ENCODE data around the gene FLVCR1.

FLVCR1 gene

DNA sequence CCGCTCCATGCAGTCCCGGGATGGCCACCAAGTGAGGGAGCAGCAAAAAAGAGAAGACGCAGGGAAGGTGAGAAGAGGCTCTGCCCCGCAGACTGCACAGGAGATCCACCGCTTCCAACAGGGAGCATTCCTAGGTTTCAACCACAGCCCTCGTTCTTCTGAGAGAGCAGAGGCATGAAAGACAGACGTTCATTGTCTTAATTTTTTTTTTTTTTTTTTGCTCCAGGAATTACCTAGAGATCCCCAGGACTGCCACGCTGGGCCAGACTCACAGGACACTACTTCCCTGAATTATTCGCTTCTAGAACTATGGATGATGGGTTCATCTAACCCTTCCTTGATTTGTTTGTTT lies 59.0 kb downstream of the FLVCR1 start:
- TF ChIP-seq, protein P1, sequence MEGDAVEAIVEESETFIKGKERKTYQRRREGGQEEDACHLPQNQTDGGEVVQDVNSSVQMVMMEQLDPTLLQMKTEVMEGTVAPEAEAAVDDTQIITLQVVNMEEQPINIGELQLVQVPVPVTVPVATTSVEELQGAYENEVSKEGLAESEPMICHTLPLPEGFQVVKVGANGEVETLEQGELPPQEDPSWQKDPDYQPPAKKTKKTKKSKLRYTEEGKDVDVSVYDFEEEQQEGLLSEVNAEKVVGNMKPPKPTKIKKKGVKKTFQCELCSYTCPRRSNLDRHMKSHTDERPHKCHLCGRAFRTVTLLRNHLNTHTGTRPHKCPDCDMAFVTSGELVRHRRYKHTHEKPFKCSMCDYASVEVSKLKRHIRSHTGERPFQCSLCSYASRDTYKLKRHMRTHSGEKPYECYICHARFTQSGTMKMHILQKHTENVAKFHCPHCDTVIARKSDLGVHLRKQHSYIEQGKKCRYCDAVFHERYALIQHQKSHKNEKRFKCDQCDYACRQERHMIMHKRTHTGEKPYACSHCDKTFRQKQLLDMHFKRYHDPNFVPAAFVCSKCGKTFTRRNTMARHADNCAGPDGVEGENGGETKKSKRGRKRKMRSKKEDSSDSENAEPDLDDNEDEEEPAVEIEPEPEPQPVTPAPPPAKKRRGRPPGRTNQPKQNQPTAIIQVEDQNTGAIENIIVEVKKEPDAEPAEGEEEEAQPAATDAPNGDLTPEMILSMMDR (conservative IDR thresholded peaks at IDR 0.05; ENCODE audit: low read length), result no peak
- H3K4me3 ChIP-seq (ENCODE audit: low read length), result no peak overlapping the region
- DNase-seq (ENCODE audit: low read depth), result no peak

DNA sequence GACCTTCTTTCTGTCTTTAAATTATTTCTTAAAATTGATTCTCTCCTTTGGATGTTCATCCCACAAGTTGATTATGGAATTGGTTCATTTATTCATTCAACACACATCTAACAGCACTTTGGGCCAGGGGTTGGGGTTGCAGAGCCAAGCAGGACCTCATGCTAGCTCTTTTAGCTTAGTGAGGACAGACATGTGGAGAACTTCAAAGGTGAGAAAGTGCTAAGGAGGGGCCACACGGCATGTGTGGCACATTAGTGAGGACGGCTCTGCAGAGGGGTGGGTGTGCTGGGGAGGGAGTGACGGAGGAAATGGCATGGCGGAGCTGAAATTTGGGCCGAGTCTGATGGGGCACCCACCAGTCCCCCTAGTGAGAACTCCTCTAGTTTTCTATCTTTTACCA lies 59.8 kb downstream of the FLVCR1 start:
- TF ChIP-seq, protein P1 (conservative IDR thresholded peaks at IDR 0.05; ENCODE audit: low read length), result no peak
- no peak overlapping the region for H3K4me3 ChIP-seq (ENCODE audit: low read length)
- DNase-seq (ENCODE audit: low read depth), result no peak

DNA sequence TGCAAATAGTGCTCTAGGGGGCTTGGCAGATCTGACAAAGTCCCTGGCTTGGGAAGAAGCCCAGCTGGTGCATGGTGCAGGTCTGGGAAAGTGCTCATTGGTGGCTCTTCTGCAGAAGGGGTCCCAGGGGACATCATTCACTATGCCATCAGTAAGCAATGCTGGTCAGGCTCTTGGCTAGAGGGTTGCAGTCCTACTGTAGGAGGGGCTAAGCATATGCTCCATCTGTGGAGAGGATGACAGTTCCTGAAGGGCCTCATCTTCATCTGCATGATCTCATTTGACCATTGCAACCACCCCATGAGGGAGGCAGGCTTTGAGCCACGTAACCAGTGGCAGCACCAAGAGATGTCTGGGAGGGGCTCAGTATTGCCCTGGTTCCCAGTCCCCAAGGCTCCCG lies 60.7 kb downstream of the FLVCR1 start:
- DNase-seq (ENCODE audit: low read depth), result no peak
- TF ChIP-seq, protein P1 (conservative IDR thresholded peaks at IDR 0.05; ENCODE audit: low read length), result no peak
- no peak overlapping the region for H3K4me3 ChIP-seq (ENCODE audit: low read length)

DNA sequence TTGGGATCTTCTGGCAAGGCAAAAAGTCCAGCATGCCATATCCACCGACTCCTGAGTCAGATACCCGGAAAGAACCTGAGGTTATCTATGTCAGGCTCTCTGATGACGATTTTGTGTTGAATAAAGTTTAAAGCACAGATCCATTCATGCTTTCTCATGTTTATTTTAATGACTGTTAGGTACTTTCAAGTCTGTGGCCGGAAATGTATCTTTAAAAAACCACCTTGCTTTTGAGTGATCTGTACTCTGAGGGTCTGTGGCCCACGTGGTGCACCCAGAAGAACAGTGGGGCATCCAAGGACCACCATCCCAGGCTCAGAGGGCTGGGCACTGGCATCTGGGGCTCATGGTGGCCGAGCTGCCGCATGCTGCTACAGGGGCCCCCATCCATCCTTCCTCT lies 62.2 kb downstream of the FLVCR1 start:
- no peak overlapping the region for H3K4me3 ChIP-seq (ENCODE audit: low read length)
- TF ChIP-seq, protein P1 (conservative IDR thresholded peaks at IDR 0.05; ENCODE audit: low read length), result no peak
- DNase-seq (ENCODE audit: low read depth), result no peak

DNA sequence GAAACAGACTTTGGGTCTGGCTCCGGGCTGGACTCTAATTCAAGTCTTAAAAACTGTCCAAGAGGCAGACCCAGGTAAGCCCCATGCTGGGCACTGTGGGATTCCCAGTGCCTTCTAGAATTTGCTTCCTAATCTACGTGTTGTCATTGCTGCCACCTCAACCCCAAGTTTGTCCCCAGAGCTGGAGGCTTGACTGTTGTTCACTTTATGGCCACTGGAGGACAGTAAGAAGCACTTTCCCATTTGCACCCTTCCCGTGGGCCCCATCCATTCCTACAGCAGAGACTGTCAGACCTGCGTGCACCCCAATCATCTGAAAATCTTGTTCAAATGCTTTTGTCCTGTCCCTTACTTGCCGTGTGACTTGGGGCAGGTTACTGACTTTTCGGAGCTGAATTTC lies 62.8 kb downstream of the FLVCR1 start:
- no peak overlapping the region for H3K4me3 ChIP-seq (ENCODE audit: low read length)
- TF ChIP-seq, protein P1 (conservative IDR thresholded peaks at IDR 0.05; ENCODE audit: low read length), result peak; percentile 35
- no peak for DNase-seq (ENCODE audit: low read depth)

DNA sequence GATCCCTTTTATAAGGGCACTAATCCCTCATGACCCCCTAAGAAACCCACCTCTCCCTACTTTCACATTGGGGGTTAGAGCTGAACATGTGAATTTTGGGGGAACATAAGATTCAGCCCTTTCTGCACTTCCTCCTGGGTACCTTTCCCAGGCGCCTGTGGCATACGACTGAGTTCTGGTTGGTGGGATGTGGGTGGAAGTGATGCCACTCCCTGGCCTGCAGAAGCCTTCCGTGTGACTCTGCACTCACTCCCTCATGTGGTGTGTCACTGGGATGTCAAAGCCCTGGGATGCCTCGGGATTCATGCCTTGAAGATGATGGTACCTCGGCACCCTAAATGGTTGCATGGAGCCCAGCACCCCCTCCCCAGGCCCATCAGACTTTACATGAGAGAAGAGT lies 63.9 kb downstream of the FLVCR1 start:
- DNase-seq (ENCODE audit: low read depth), result no peak
- TF ChIP-seq, protein P1 (conservative IDR thresholded peaks at IDR 0.05; ENCODE audit: low read length), result no peak

DNA sequence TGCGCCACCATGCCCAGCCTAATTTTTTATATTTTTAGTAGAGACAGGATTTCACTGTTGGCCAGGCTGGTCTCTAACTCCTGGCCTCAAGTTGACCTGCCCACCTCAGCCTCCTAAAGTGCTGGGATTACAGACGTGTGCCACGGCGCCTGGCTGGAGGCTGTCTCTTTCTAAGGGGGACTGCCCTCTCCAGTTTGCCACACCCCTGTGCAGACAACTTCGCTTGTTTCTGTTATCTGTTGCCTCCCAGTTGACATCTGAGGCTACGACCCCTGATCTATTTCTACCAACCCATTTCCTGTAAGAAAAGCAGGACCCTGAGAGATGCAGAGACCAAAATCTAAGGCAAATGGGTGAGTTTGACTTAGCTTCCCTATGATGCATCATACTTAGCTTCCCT lies 68.3 kb downstream of the FLVCR1 start:
- TF ChIP-seq, protein P1 (conservative IDR thresholded peaks at IDR 0.05; ENCODE audit: low read length), result no peak
- no peak overlapping the region for H3K4me3 ChIP-seq (ENCODE audit: low read length)
- no peak for DNase-seq (ENCODE audit: low read depth)

More for the DNA sequence above, 63.9 kb downstream of the FLVCR1 start:
- no peak overlapping the region for H3K4me3 ChIP-seq (ENCODE audit: low read length)
